HTERT RPE-1 (cell line): ENCODE measurements around the gene SLC25A4.

ENCODE experiments used
- in situ Hi-C: fragments of 300-500 bp; cut with MboI; formaldehyde crosslinking; loops from 4 replicates; pipeline ENCODE4 v1.14.3; 2020; ENCODE audit warnings: low sequenced_read_pairs

Gene SLC25A4

GRCh38 chr4:185119927-185120630, 23.0 kb upstream of the SLC25A4 start:
- in situ Hi-C loops = no loop called here

GRCh38 chr4:185120631-185120946, 22.5 kb upstream of the SLC25A4 start:
- in situ Hi-C loops = no loop called here

- in situ Hi-C loops = no loop called here
Measured at GRCh38 chr4:185122681-185123345, 20.3 kb upstream of the SLC25A4 start.

- in situ Hi-C loops = no loop called here
Measured at GRCh38 chr4:185124006-185124405, 19.1 kb upstream of the SLC25A4 start.

GRCh38 chr4:185127021-185127925, 15.8 kb upstream of the SLC25A4 start:
- in situ Hi-C loops = no loop called here

- in situ Hi-C loops = no loop called here
Measured at GRCh38 chr4:185128272-185129119, 14.6 kb upstream of the SLC25A4 start.

GRCh38 chr4:185134307-185134869, 8.7 kb upstream of the SLC25A4 start:
- in situ Hi-C loops = no loop called here

- in situ Hi-C loops = no loop called here
Measured at GRCh38 chr4:185137233-185137925, 5.7 kb upstream of the SLC25A4 start.

- in situ Hi-C loops = no loop called here
Measured at GRCh38 chr4:185138161-185138560, 4.9 kb upstream of the SLC25A4 start.

GRCh38 chr4:185139736-185140135, 3.3 kb upstream of the SLC25A4 start:
- in situ Hi-C loops = no loop called here

- in situ Hi-C loops = no loop called here
Measured at GRCh38 chr4:185141777-185142176, 1.3 kb upstream of the SLC25A4 start.

- in situ Hi-C loops = no loop called here
Measured at GRCh38 chr4:185142564-185142911, 528 bp upstream of the SLC25A4 start.

GRCh38 chr4:185143601-185143969, 519 bp downstream of the SLC25A4 start:
- in situ Hi-C loops = no loop called here

GRCh38 chr4:185144601-185145240, 1.7 kb downstream of the SLC25A4 start:
- in situ Hi-C loops = no loop called here

GRCh38 chr4:185145572-185145971, 2.5 kb downstream of the SLC25A4 start:
- in situ Hi-C loops = no loop called here

GRCh38 chr4:185149392-185149791, 6.3 kb downstream of the SLC25A4 start:
- in situ Hi-C loops = no loop called here

GRCh38 chr4:185151296-185151695, 8.2 kb downstream of the SLC25A4 start:
- in situ Hi-C loops = no loop called here

- in situ Hi-C loops = no loop called here
Measured at GRCh38 chr4:185165605-185166063, 22.6 kb downstream of the SLC25A4 start.

- in situ Hi-C loops = no loop called here
Measured at GRCh38 chr4:185167234-185167633, 24.2 kb downstream of the SLC25A4 start.
